HepG2 (cell line): Measurements from ENCODE around the gene FBF1. TPM values are rescaled to one million over a fixed set of nuclear protein-coding genes. Genes with fewer than 3 reads are reported as not detected.

ENCODE experiments used
- ATF7-NPFF ChIP-seq: sonication (generic); formaldehyde crosslinking; IDR thresholded peaks from 2 replicates; pipeline ENCODE4 v1.8.1; 2023; ENCODE audit warnings: mild to moderate bottlenecking, low read depth, missing genetic modification reagents, moderate library complexity
- CBX1 ChIP-seq: IDR thresholded peaks from one replicate; pipeline ENCODE4 v1.6.1; 2016; ENCODE audit warnings: antibody characterized with exemption, low read depth
- ELF3 ChIP-seq: IDR thresholded peaks from 2 replicates; pipeline ENCODE4 v1.6.1; 2016; ENCODE audit warnings: missing genetic modification reagents, missing compliant biosample characterization
- FOSL1 ChIP-seq: sonication (generic); formaldehyde crosslinking; IDR thresholded peaks from 2 replicates; pipeline ENCODE4 v1.9.0; 2021; ENCODE audit warnings: missing genetic modification reagents, borderline replicate concordance
- HNRNPLL ChIP-seq: fragments of 200-400 bp; formaldehyde crosslinking; IDR thresholded peaks from 2 replicates; pipeline ENCODE4 v1.6.1; 2017; ENCODE audit warnings: mild to moderate bottlenecking, low read depth, low read length; ENCODE audit not compliant: poor library complexity, severe bottlenecking
- MEIS1 ChIP-seq: sonication (generic); formaldehyde crosslinking; IDR thresholded peaks from 2 replicates; pipeline ENCODE4 v1.9.0; 2021; ENCODE audit warnings: mild to moderate bottlenecking, missing genetic modification reagents, moderate library complexity, borderline replicate concordance
- MIER2 ChIP-seq: IDR thresholded peaks from 2 replicates; pipeline ENCODE4 v1.6.1; 2016; ENCODE audit warnings: missing biosample characterization, missing genetic modification reagents
- MNT ChIP-seq: fragments of 450-650 bp; IDR thresholded peaks from 2 replicates; pipeline ENCODE4 v1.6.1; 2016
- MTA1 ChIP-seq: sonication (generic); formaldehyde crosslinking; IDR thresholded peaks from 2 replicates; pipeline ENCODE4 v1.4.0; 2020; ENCODE audit warnings: missing genetic modification reagents, mild to moderate bottlenecking, borderline replicate concordance
- NPAS2 ChIP-seq: sonication (generic); formaldehyde crosslinking; IDR thresholded peaks from 2 replicates; pipeline ENCODE4 v1.8.0; 2022; ENCODE audit warnings: mild to moderate bottlenecking, missing genetic modification reagents, borderline replicate concordance
- SIX4 ChIP-seq: sonication (generic); formaldehyde crosslinking; IDR thresholded peaks from 2 replicates; pipeline ENCODE4 v1.4.0; 2020; ENCODE audit warnings: missing genetic modification reagents
- UBTF ChIP-seq: sonication (generic); formaldehyde crosslinking; IDR thresholded peaks from 2 replicates; pipeline ENCODE4 v1.4.0; 2020; ENCODE audit warnings: mild to moderate bottlenecking, missing genetic modification reagents
- ZBTB42 ChIP-seq: sonication (generic); formaldehyde crosslinking; IDR thresholded peaks from 2 replicates; pipeline ENCODE4 v1.5.0; 2020; ENCODE audit warnings: mild to moderate bottlenecking, missing genetic modification reagents
- ZBTB7B ChIP-seq: sonication (generic); formaldehyde crosslinking; IDR thresholded peaks from 2 replicates; pipeline ENCODE4 v1.4.0; 2020; ENCODE audit warnings: missing genetic modification reagents
- ZFY ChIP-seq: sonication (generic); formaldehyde crosslinking; IDR thresholded peaks from 2 replicates; pipeline ENCODE4 v1.4.0; 2020; ENCODE audit warnings: missing genetic modification reagents
- ZNF138 ChIP-seq: sonication (generic); formaldehyde crosslinking; IDR thresholded peaks from 2 replicates; pipeline ENCODE4 v1.5.0; 2020; ENCODE audit warnings: mild to moderate bottlenecking, low read depth, missing genetic modification reagents
- ZNF18 ChIP-seq: sonication (generic); formaldehyde crosslinking; IDR thresholded peaks from 2 replicates; pipeline ENCODE4 v1.8.0; 2022; ENCODE audit warnings: mild to moderate bottlenecking, missing genetic modification reagents; ENCODE audit not compliant: insufficient replicate concordance
- ZNF33B ChIP-seq: sonication (generic); formaldehyde crosslinking; IDR thresholded peaks from 2 replicates; pipeline ENCODE4 v1.5.1; 2020; ENCODE audit warnings: mild to moderate bottlenecking, missing genetic modification reagents
- ZNF362 ChIP-seq: sonication (generic); formaldehyde crosslinking; IDR thresholded peaks from 2 replicates; pipeline ENCODE4 v1.4.0; 2020; ENCODE audit warnings: missing genetic modification reagents, mild to moderate bottlenecking, borderline replicate concordance
- ZNF691 ChIP-seq: sonication (generic); formaldehyde crosslinking; IDR thresholded peaks from 2 replicates; pipeline ENCODE4 v1.4.0; 2020; ENCODE audit warnings: missing genetic modification reagents, low read depth, mild to moderate bottlenecking, borderline replicate concordance
- ZNF841 ChIP-seq: sonication (generic); formaldehyde crosslinking; IDR thresholded peaks from 2 replicates; pipeline ENCODE4 v1.8.1; 2023; ENCODE audit warnings: missing genetic modification reagents, borderline replicate concordance
- polyA plus RNA-seq, 8 experiments: library from polyadenylated mRNA; depleted of rRNA in 3 of 8; stranded (reverse) in 7 of 8; unstranded in 1 of 8; fragments of >200 nt; fragmentation: Illumina TruSeq in 4 of 8; extraction: Trizol in 4 of 8; gene quantifications; 2 replicates each; pipeline versions ENCODE4 v1.2.1 to v1.2.3, GENCODE V29; 2011 to 2016; ENCODE audit warnings: low read depth in 4 of 8, missing spikeins in 1 of 8, mixed read lengths in 1 of 8; ENCODE audit not compliant: insufficient read depth in 1 of 8
- total RNA-seq, 5 experiments: library from RNA; depleted of rRNA; stranded (reverse); fragments of >200 nt; fragmentation: Illumina TruSeq; extraction: Trizol; gene quantifications; 2 replicates each; pipeline ENCODE4 v1.2.3, GENCODE V29; 2016; ENCODE audit warnings: low read depth in 1 of 5

The FBF1 gene
- total and polyA plus RNA-seq, 2 of the 13 experiments (the other 11 are each of a cell fraction or from before 2014, with no cell fraction given) = 2.4 to 8.1 TPM

GRCh38 chr17:75869282-75870141 is 71.3 kb downstream of the FBF1 start (continued):
- TF ChIP-seq ZNF362 (CRISPR knock-in tag) (peak; percentile 95), ELF3 (CRISPR knock-in tag) (peak; percentile 43), ZNF33B (CRISPR knock-in tag) (peak; percentile 14; the same call in 1 of the 2 replicates), CBX1 (peak; percentile 14), ATF7-NPFF (CRISPR knock-in tag) (no peak), ZNF691 (CRISPR knock-in tag) (peak; percentile 85; the same call in 1 of the 2 replicates), MNT (peak; percentile 49; the same call in 1 of the 2 replicates), NPAS2 (no peak), ZBTB7B (peak; percentile 85), FOSL1 (CRISPR knock-in tag) (no peak), ZNF18 (CRISPR knock-in tag) (peak; percentile 96), ZBTB42 (CRISPR knock-in tag) (peak; percentile 86; the same call in 1 of the 2 replicates), ZNF841 (CRISPR knock-in tag) (no peak), SIX4 (peak; percentile 82), UBTF (CRISPR knock-in tag) (peak; percentile 73), ZNF138 (CRISPR knock-in tag) (0 out of 2 replicates have a peak, but pooled peaks have one; percentile 70), MIER2 (CRISPR knock-in tag) (no peak; the same call in 1 of the 2 replicates), MTA1 (CRISPR knock-in tag) (peak; percentile 63), HNRNPLL (peak; percentile 51), ZFY (CRISPR knock-in tag) (peak; percentile 62), MEIS1 (CRISPR knock-in tag) (0 out of 2 replicates have a peak, but pooled peaks have one; percentile 29)
